Activated naive CD8-positive, alpha-beta T cell (primary cell): ENCODE measurements around the gene RAB25.
A peak's percentile ranks its signal among the peaks of the same experiment; 100 is the strongest.
"Not testable (repeated sequence)": the region's sequence is repeated elsewhere in the genome, so short reads cannot be mapped to it uniquely, and the experiment has no call there.

Experiments
- H3K27ac Mint-ChIP-seq: one replicate; pipeline ENCODE4 v1.8.0; 2021; ENCODE audit warnings: mixed read lengths
- H3K27me3 Mint-ChIP-seq: one replicate; pipeline ENCODE4 v1.8.0; 2021; ENCODE audit warnings: mixed read lengths
- H3K36me3 Mint-ChIP-seq: one replicate; pipeline ENCODE4 v1.8.0; 2021; ENCODE audit warnings: mixed read lengths
- H3K4me1 Mint-ChIP-seq: one replicate; pipeline ENCODE4 v1.8.0; 2021; ENCODE audit warnings: low read depth, mixed read lengths
- H3K4me3 Mint-ChIP-seq: one replicate; pipeline ENCODE4 v1.8.0; 2021; ENCODE audit warnings: mild to moderate bottlenecking, mixed read lengths
- H3K9me3 Mint-ChIP-seq: one replicate; pipeline ENCODE4 v1.8.0; 2021; ENCODE audit warnings: low read depth, mixed read lengths

The RAB25 gene

GRCh38 chr1:156110252-156110651 lies 49.3 kb downstream of the RAB25 start:
- H3K4me3 Mint-ChIP-seq, result no peak overlapping the region
- no peaks in the 10 kb centered on the region for H3K9me3 Mint-ChIP-seq
- H3K36me3 Mint-ChIP-seq, result no peaks in the 10 kb centered on the region
- no peak overlapping the region for H3K27ac Mint-ChIP-seq
- H3K27me3 Mint-ChIP-seq, result no peaks in the 10 kb centered on the region
- peaks cover 45% of the 10 kb centered on the region for H3K4me1 Mint-ChIP-seq

GRCh38 chr1:156111355-156111962 lies 50.5 kb downstream of the RAB25 start:
- peaks cover 42% of the 10 kb centered on the region for H3K4me1 Mint-ChIP-seq
- H3K4me3 Mint-ChIP-seq, result no peak overlapping the region

GRCh38 chr1:156112276-156113137 lies 51.5 kb downstream of the RAB25 start:
- peaks cover 36% of the 10 kb centered on the region for H3K4me1 Mint-ChIP-seq
- H3K36me3 Mint-ChIP-seq, result no peaks in the 10 kb centered on the region
- no peaks in the 10 kb centered on the region for H3K27me3 Mint-ChIP-seq
- H3K27ac Mint-ChIP-seq, result no peak overlapping the region
- no peaks in the 10 kb centered on the region for H3K9me3 Mint-ChIP-seq
- H3K4me3 Mint-ChIP-seq, result no peak overlapping the region

More at GRCh38 chr1:156111355-156111962, 50.5 kb downstream of the RAB25 start:
- no peak overlapping the region for H3K27ac Mint-ChIP-seq
- H3K9me3 Mint-ChIP-seq, result no peaks in the 10 kb centered on the region
- H3K27me3 Mint-ChIP-seq, result no peaks in the 10 kb centered on the region
- no peaks in the 10 kb centered on the region for H3K36me3 Mint-ChIP-seq

- peak overlapping the region; percentile 58 for H3K27ac Mint-ChIP-seq
- peaks cover 2% of the 10 kb centered on the region for H3K36me3 Mint-ChIP-seq
- H3K4me1 Mint-ChIP-seq, result peaks cover 34% of the 10 kb centered on the region
- no peaks in the 10 kb centered on the region for H3K27me3 Mint-ChIP-seq
- H3K9me3 Mint-ChIP-seq, result no peaks in the 10 kb centered on the region
- H3K4me3 Mint-ChIP-seq, result peak overlapping the region; percentile 91
These were observed 52.5 kb downstream of the RAB25 start for GRCh38 chr1:156113282-156113950.

- H3K36me3 Mint-ChIP-seq, result peaks cover 2% of the 10 kb centered on the region
- no peaks in the 10 kb centered on the region for H3K27me3 Mint-ChIP-seq
- no peaks in the 10 kb centered on the region for H3K9me3 Mint-ChIP-seq
These were observed 53.4 kb downstream of the RAB25 start, which contains the start of gene LMNA for GRCh38 chr1:156114101-156114918. TSS of gene LMNA (plus strand) at chr1:156114711. CDS start at chr1:156114919, 208 bp downstream.

GRCh38 chr1:156114919-156115513 lies 54.1 kb downstream of the RAB25 start:
- Mint-ChIP-seq H3K27me3 (no peaks in the 10 kb centered on the region), H3K9me3 (no peaks in the 10 kb centered on the region), H3K27ac (peak overlapping the region; percentile 22), H3K36me3 (peaks cover 2% of the 10 kb centered on the region), H3K4me3 (peak overlapping the region; percentile 91), H3K4me1 (peaks cover 37% of the 10 kb centered on the region)

More at GRCh38 chr1:156114101-156114918, 53.4 kb downstream of the RAB25 start, which contains the start of gene LMNA:
- peaks cover 35% of the 10 kb centered on the region for H3K4me1 Mint-ChIP-seq
- peak within 1 kb of the TSS; percentile 46 for H3K27ac Mint-ChIP-seq
- peak within 1 kb of the TSS; percentile 91 for H3K4me3 Mint-ChIP-seq

GRCh38 chr1:156115514-156116374 lies 54.8 kb downstream of the RAB25 start:
- H3K9me3 Mint-ChIP-seq, result no peaks in the 10 kb centered on the region
- H3K36me3 Mint-ChIP-seq, result peaks cover 2% of the 10 kb centered on the region
- H3K4me3 Mint-ChIP-seq, result peak overlapping the region; percentile 91
- peak overlapping the region; percentile 6 for H3K27ac Mint-ChIP-seq
- H3K4me1 Mint-ChIP-seq, result peaks cover 41% of the 10 kb centered on the region
- H3K27me3 Mint-ChIP-seq, result no peaks in the 10 kb centered on the region

GRCh38 chr1:156116731-156117130 lies 55.8 kb downstream of the RAB25 start:
- Mint-ChIP-seq H3K4me3 (peak overlapping the region; percentile 91), H3K4me1 (peaks cover 41% of the 10 kb centered on the region)
- not testable (repeated sequence) for H3K9me3 Mint-ChIP-seq, H3K27me3 Mint-ChIP-seq, H3K36me3 Mint-ChIP-seq, H3K27ac Mint-ChIP-seq

- Mint-ChIP-seq H3K4me1 (peaks cover 44% of the 10 kb centered on the region), H3K36me3 (peaks cover 4% of the 10 kb centered on the region), H3K27me3 (no peaks in the 10 kb centered on the region), H3K4me3 (peak overlapping the region; percentile 40), H3K27ac (no peak overlapping the region), H3K9me3 (no peaks in the 10 kb centered on the region)
These were observed 56.6 kb downstream of the RAB25 start for GRCh38 chr1:156117414-156118176.

GRCh38 chr1:156118177-156118868 lies 57.4 kb downstream of the RAB25 start:
- H3K4me1 Mint-ChIP-seq, result peaks cover 49% of the 10 kb centered on the region
- peaks cover 4% of the 10 kb centered on the region for H3K36me3 Mint-ChIP-seq
- no peaks in the 10 kb centered on the region for H3K9me3 Mint-ChIP-seq
- no peak overlapping the region for H3K27ac Mint-ChIP-seq
- peak overlapping the region; percentile 63 for H3K4me3 Mint-ChIP-seq
- no peaks in the 10 kb centered on the region for H3K27me3 Mint-ChIP-seq

GRCh38 chr1:156119503-156120209 lies 58.7 kb downstream of the RAB25 start:
- Mint-ChIP-seq H3K36me3 (peaks cover 4% of the 10 kb centered on the region), H3K27me3 (no peaks in the 10 kb centered on the region), H3K4me1 (peaks cover 53% of the 10 kb centered on the region)

More at GRCh38 chr1:156119503-156120209, 58.7 kb downstream of the RAB25 start:
- H3K4me3 Mint-ChIP-seq, result peak overlapping the region; percentile 20
- no peak overlapping the region for H3K27ac Mint-ChIP-seq
- no peaks in the 10 kb centered on the region for H3K9me3 Mint-ChIP-seq
